HepG2 (cell line): Measurements from ENCODE around the gene ZRANB2. TPM values are rescaled to one million over a fixed set of nuclear protein-coding genes. Genes with fewer than 3 reads are reported as not detected.

Experiments
- ATAC-seq: fragments of 200-7000 bp; cut with Tn5 transposase; 3 replicates; pipeline ENCODE4 v1.9.1; 2020; ENCODE audit warnings: mild to moderate bottlenecking, moderate library complexity
- BruUV-seq: library from RNA; stranded (reverse); fragments of 400-500 nt; replicated peaks from 2 replicates; lab custom pipeline; 2021; lab: Mats Ljungman, UMichigan
- CTCF ChIA-PET: fragments of 300-600 bp; formaldehyde crosslinking; extraction: SDS; loops from one replicate; lab custom pipeline; 2021; ENCODE audit warnings: low total read pairs, inconsistent platforms, low intra/inter-chr PET ratio; lab: Yijun Ruan, JAX
- POLR2A ChIA-PET: fragments of 350-600 bp; sonication (Branson Sonifier 250); formaldehyde crosslinking; loops from one replicate; lab custom pipeline; 2020; ENCODE audit warnings: antibody characterized with exemption, inconsistent platforms; lab: Yijun Ruan, JAX
- DNase-seq: peaks from one replicate; pipeline ENCODE4 v3.0.0-alpha.2; 2015; ENCODE audit warnings: low spot score
- FAIRE-seq: peaks from 3 replicates; lab custom pipeline; 2011; peaks lifted over from hg19 to GRCh38; lab: Jason Lieb, UNC
- H2AFZ ChIP-seq: one replicate; pipeline ENCODE4 v1.6.1; 2011; ENCODE audit warnings: low read length, inconsistent platforms
- H3K27ac ChIP-seq: fragments of 300-600 bp; 3 replicates; pipeline ENCODE4 v1.8.0; 2011; ENCODE audit warnings: mixed run types, mild to moderate bottlenecking, mixed read lengths, low read length, inconsistent platforms; ENCODE audit not compliant: insufficient read depth; ENCODE audit errors: extremely low read length
- H3K27me3 ChIP-seq, 2 experiments: fragments of 200-600 bp in 1 of 2; 2 replicates in 1 of 2; 3 replicates in 1 of 2; pipeline versions ENCODE4 v1.6.0 to v1.8.0; 2011; ENCODE audit warnings: low read length in 2 of 2, mild to moderate bottlenecking in 2 of 2, moderate library complexity in 2 of 2, inconsistent platforms in 1 of 2; ENCODE audit not compliant: insufficient read depth in 2 of 2, control insufficient read depth in 1 of 2
- H3K36me3 ChIP-seq, 2 experiments: fragments of 200-600 bp in 1 of 2; replicated peaks in 1 of 2; 2 replicates in 1 of 2; 3 replicates in 1 of 2; pipeline versions ENCODE4 v1.5.1 to v1.8.0; 2011; ENCODE audit warnings: low read length in 2 of 2, inconsistent platforms in 1 of 2; ENCODE audit not compliant: insufficient read depth in 2 of 2, control insufficient read depth in 1 of 2
- H3K4me1 ChIP-seq: 2 replicates; pipeline ENCODE4 v1.5.1; 2012; ENCODE audit warnings: low read length, inconsistent platforms; ENCODE audit not compliant: insufficient read depth
- H3K4me2 ChIP-seq: 2 replicates; pipeline ENCODE4 v1.6.0; 2011; ENCODE audit warnings: low read depth, low read length, inconsistent platforms
- H3K4me3 ChIP-seq, 3 experiments: fragments of 200-600 bp in 1 of 3; sonication (generic), shearing (Covaris generic) in 1 of 3; replicated peaks in 1 of 3; 2 replicates each; pipeline ENCODE4 v1.5.1; 2011 to 2016; ENCODE audit warnings: low read length in 3 of 3, inconsistent platforms in 2 of 3, low read depth in 2 of 3, mild to moderate bottlenecking in 2 of 3, control low read depth in 1 of 3, mixed read lengths in 1 of 3; ENCODE audit not compliant: insufficient read depth in 1 of 3
- H3K79me2 ChIP-seq: one replicate; pipeline ENCODE4 v1.6.1; 2011; ENCODE audit warnings: low read length, inconsistent platforms; ENCODE audit not compliant: insufficient read depth
- H3K9ac ChIP-seq: 2 replicates; pipeline ENCODE4 v1.6.0; 2011; ENCODE audit warnings: mild to moderate bottlenecking, low read depth, low read length, inconsistent platforms; ENCODE audit not compliant: insufficient read depth
- H3K9me3 ChIP-seq: 2 replicates; pipeline ENCODE4 v1.5.1; 2012; ENCODE audit warnings: mild to moderate bottlenecking, low read length
- H4K20me1 ChIP-seq: 2 replicates; pipeline ENCODE4 v1.6.0; 2011; ENCODE audit warnings: inconsistent platforms, mild to moderate bottlenecking, low read length, moderate library complexity; ENCODE audit not compliant: insufficient read depth
- AKNA ChIP-seq: sonication (generic); formaldehyde crosslinking; IDR thresholded peaks from 2 replicates; pipeline ENCODE4 v1.4.0; 2020; ENCODE audit warnings: missing genetic modification reagents, borderline replicate concordance
- ASH2L ChIP-seq: fragments of 300-600, 200-600 bp; sonication (generic); IDR thresholded peaks from 2 replicates; pipeline ENCODE4 v1.7.0; 2017; ENCODE audit warnings: low read depth, mild to moderate bottlenecking, moderate library complexity, mixed read lengths, low read length; ENCODE audit not compliant: insufficient read length
- ATF3 ChIP-seq: sonication (generic); formaldehyde crosslinking; IDR thresholded peaks from 2 replicates; pipeline ENCODE4 v1.4.0; 2020; ENCODE audit warnings: missing genetic modification reagents
- ELF4 ChIP-seq: sonication (generic); formaldehyde crosslinking; IDR thresholded peaks from 2 replicates; pipeline ENCODE4 v1.5.0; 2020; ENCODE audit warnings: missing genetic modification reagents, mild to moderate bottlenecking, moderate library complexity, borderline replicate concordance
- HDAC6 ChIP-seq: fragments of 200-600 bp; sonication (generic); IDR thresholded peaks from 2 replicates; pipeline ENCODE4 v1.7.0; 2017; ENCODE audit warnings: mild to moderate bottlenecking, antibody characterized with exemption, low read length, low read depth
- IRX3 ChIP-seq: sonication (generic); formaldehyde crosslinking; IDR thresholded peaks from 2 replicates; pipeline ENCODE4 v1.8.1; 2023; ENCODE audit warnings: mild to moderate bottlenecking, low read depth, missing genetic modification reagents, borderline replicate concordance
- NCOA5 ChIP-seq: sonication (generic); formaldehyde crosslinking; IDR thresholded peaks from 2 replicates; pipeline ENCODE4 v1.4.0; 2020; ENCODE audit warnings: missing genetic modification reagents
- NR2C2 ChIP-seq: sonication (generic); formaldehyde crosslinking; IDR thresholded peaks from 2 replicates; pipeline ENCODE4 v1.4.0; 2020; ENCODE audit warnings: missing genetic modification reagents, mild to moderate bottlenecking, moderate library complexity, borderline replicate concordance
- PHF8 ChIP-seq: sonication (generic); formaldehyde crosslinking; IDR thresholded peaks from 2 replicates; pipeline ENCODE4 v1.5.0; 2020; ENCODE audit warnings: missing genetic modification reagents
- TOE1 ChIP-seq: sonication (generic); formaldehyde crosslinking; IDR thresholded peaks from 2 replicates; pipeline ENCODE4 v1.4.0; 2020; ENCODE audit warnings: mild to moderate bottlenecking, missing genetic modification reagents
- TRIM22 ChIP-seq: fragments of 450-650 bp; IDR thresholded peaks from 2 replicates; pipeline ENCODE4 v1.6.1; 2017
- ZBTB38 ChIP-seq: sonication (generic); formaldehyde crosslinking; IDR thresholded peaks from 2 replicates; pipeline ENCODE4 v1.5.1; 2020; ENCODE audit warnings: mild to moderate bottlenecking, missing genetic modification reagents
- ZBTB7B ChIP-seq: sonication (generic); formaldehyde crosslinking; IDR thresholded peaks from 2 replicates; pipeline ENCODE4 v1.4.0; 2020; ENCODE audit warnings: missing genetic modification reagents
- ZNF12 ChIP-seq: sonication (generic); formaldehyde crosslinking; IDR thresholded peaks from 2 replicates; pipeline ENCODE4 v1.5.0; 2020; ENCODE audit warnings: missing genetic modification reagents
- ZNF205 ChIP-seq: IDR thresholded peaks from 2 replicates; pipeline ENCODE4 v1.6.1; 2018; ENCODE audit warnings: missing biosample characterization, missing genetic modification reagents
- ZNF24 ChIP-seq: fragments of 450-650 bp; IDR thresholded peaks from 2 replicates; pipeline ENCODE4 v1.6.1; 2017; ENCODE audit warnings: antibody characterized with exemption, mild to moderate bottlenecking
- ZNF34 ChIP-seq: sonication (generic); formaldehyde crosslinking; IDR thresholded peaks from 2 replicates; pipeline ENCODE4 v1.4.0; 2020; ENCODE audit warnings: mild to moderate bottlenecking, missing genetic modification reagents, borderline replicate concordance
- ZNF720 ChIP-seq: sonication (generic); formaldehyde crosslinking; IDR thresholded peaks from 2 replicates; pipeline ENCODE4 v1.4.0; 2020; ENCODE audit warnings: missing genetic modification reagents
- ZSCAN20 ChIP-seq: sonication (generic); formaldehyde crosslinking; IDR thresholded peaks from 2 replicates; pipeline ENCODE4 v1.4.0; 2020; ENCODE audit warnings: missing genetic modification reagents, mild to moderate bottlenecking, borderline replicate concordance
- WGBS: methylation state at CpG from one replicate; pipeline ENCODE4 v1.1.6; 2017; ENCODE audit warnings: low lambda C conversion rate; 5-methylcytosine and 5-hydroxymethylcytosine counted together
- in situ Hi-C: cut with HindIII; loops from 2 replicates; pipeline ENCODE4 v1.10.0; 2017; ENCODE audit warnings: low pct_unique_long_range_greater_than_20kb; ENCODE audit not compliant: extremely low pct_ligation_motif_present
- intact Hi-C: fragments of 100-400 bp; cut with micrococcal nuclease; formaldehyde crosslinking; loops from one replicate; pipeline ENCODE4 v1.10.0; 2022; ENCODE audit not compliant: unreplicated experiment
- polyA plus RNA-seq, 8 experiments: library from polyadenylated mRNA; depleted of rRNA in 3 of 8; stranded (reverse) in 7 of 8; unstranded in 1 of 8; fragments of >200 nt; fragmentation: Illumina TruSeq in 4 of 8; extraction: Trizol in 4 of 8; gene quantifications; 2 replicates each; pipeline versions ENCODE4 v1.2.1 to v1.2.3, GENCODE V29; 2011 to 2016; ENCODE audit warnings: low read depth in 4 of 8, missing spikeins in 1 of 8, mixed read lengths in 1 of 8; ENCODE audit not compliant: insufficient read depth in 1 of 8
- total RNA-seq, 5 experiments: library from RNA; depleted of rRNA; stranded (reverse); fragments of >200 nt; fragmentation: Illumina TruSeq; extraction: Trizol; gene quantifications; 2 replicates each; pipeline ENCODE4 v1.2.3, GENCODE V29; 2016; ENCODE audit warnings: low read depth in 1 of 5

The ZRANB2 gene
- total and polyA plus RNA-seq, 2 of the 13 experiments (the other 11 are each of a cell fraction or from before 2014, with no cell fraction given), result 43.0 to 45.4 TPM

GRCh38 chr1:71041806-71042205 is 39.0 kb downstream of the ZRANB2 start:
- WGBS, result 3% methylated on average over 2 of the region's 2 CpGs
- intact Hi-C loops, result no loop called here
- DNase-seq (no peak), ATAC-seq (no peak), FAIRE-seq (no peak)
- H3K27me3 ChIP-seq, result peaks cover 2 to 10% of the 10 kb centered on the region in 2 experiments; a peak in 3 of 5 replicates
- H3K9me3 ChIP-seq, result no peaks in the 10 kb centered on the region
- ChIA-PET CTCF (no interaction called here), POLR2A (no interaction called here)
- no peaks in the 10 kb centered on the region for H3K36me3 ChIP-seq
- H2AFZ ChIP-seq, result no peak overlapping the region
- H4K20me1 ChIP-seq, result no peaks in the 10 kb centered on the region
- no peak overlapping the region for H3K27ac ChIP-seq
- in situ Hi-C loops, result no loop called here
- no peaks in the 10 kb centered on the region for H3K79me2 ChIP-seq
- no peaks in the 10 kb centered on the region for H3K4me1 ChIP-seq
- no peak overlapping the region for H3K4me2 ChIP-seq
- no TSS peak for BruUV-seq
- H3K4me3 ChIP-seq, result no peak overlapping the region
- no peak overlapping the region for H3K9ac ChIP-seq
- TF ChIP-seq PHF8 (no peak), ASH2L (no peak), NR2C2 (CRISPR knock-in tag) (no peak), ZSCAN20 (CRISPR knock-in tag) (no peak), ELF4 (CRISPR knock-in tag) (no peak), ATF3 (CRISPR knock-in tag) (no peak), HDAC6 (no peak), ZNF12 (CRISPR knock-in tag) (no peak), ZBTB38 (CRISPR knock-in tag) (no peak), NCOA5 (no peak), ZNF720 (CRISPR knock-in tag) (no peak), ZNF24 (no peak), TRIM22 (no peak), ZNF205 (no peak), AKNA (CRISPR knock-in tag) (no peak), IRX3 (CRISPR knock-in tag) (no peak), ZNF34 (CRISPR knock-in tag) (no peak), TOE1 (CRISPR knock-in tag) (no peak), ZBTB7B (CRISPR knock-in tag) (no peak)
